ENCODE data around the gene AZGP1. TPM values are rescaled to one million over a fixed set of nuclear protein-coding genes. Genes with fewer than 3 reads are reported as not detected.

The AZGP1 gene
- total and polyA plus RNA-seq, 2 of the 13 experiments (the other 11 are each of a cell fraction or from before 2014, with no cell fraction given): 93.8 to 229 TPM

- TF ChIP-seq ZNF709 (CRISPR knock-in tag; IDR thresholded peaks at IDR 0.05) (peak; percentile 28; the same call in 1 of the 2 replicates), ZNF232 (CRISPR knock-in tag; IDR thresholded peaks at IDR 0.05; ENCODE audit: borderline replicate concordance) (peak; percentile 60; the same call in 1 of the 2 replicates), ZFP36L1 (CRISPR knock-in tag; IDR thresholded peaks at IDR 0.05) (0 out of 2 replicates have a peak, but pooled peaks have one; percentile 85), BHLHE40 (IDR thresholded peaks at IDR 0.05; ENCODE audit: low read length) (peak; percentile 79), EP300 (IDR thresholded peaks at IDR 0.05; ENCODE audit: low read depth in 2 of 2, low read length in 2 of 2) (peak in 1 of 2 experiments; percentile 71; a peak in 2 of 4 replicates), EP300 (CRISPR knock-in tag; IDR thresholded peaks at IDR 0.05; ENCODE audit: borderline replicate concordance) (peak; percentile 70), DPF2 (CRISPR knock-in tag; IDR thresholded peaks at IDR 0.05; ENCODE audit: borderline replicate concordance, low read depth) (no peak), POLR2AphosphoS2 (IDR thresholded peaks at IDR 0.05; ENCODE audit: low read depth, low read length) (no peak), PTBP1 (IDR thresholded peaks at IDR 0.05; ENCODE audit: low read depth, low read length, poor library complexity, severe bottlenecking) (no peak), NCOA1 (CRISPR knock-in tag; IDR thresholded peaks at IDR 0.05) (no peak), SIX1 (CRISPR knock-in tag; IDR thresholded peaks at IDR 0.05; ENCODE audit: borderline replicate concordance) (peak; percentile 22; the same call in 1 of the 2 replicates), MEF2D (CRISPR knock-in tag; IDR thresholded peaks at IDR 0.05) (peak; percentile 91), ZNF652 (CRISPR knock-in tag; IDR thresholded peaks at IDR 0.05; ENCODE audit: borderline replicate concordance, low read depth) (peak; percentile 27; the same call in 1 of the 2 replicates), GMEB1 (CRISPR knock-in tag; IDR thresholded peaks at IDR 0.05; ENCODE audit: borderline replicate concordance) (peak; percentile 70), ZNF891 (CRISPR knock-in tag; IDR thresholded peaks at IDR 0.05) (peak; percentile 77; the same call in 1 of the 2 replicates), THAP9 (CRISPR knock-in tag; IDR thresholded peaks at IDR 0.05; ENCODE audit: borderline replicate concordance) (peak; percentile 79; the same call in 1 of the 2 replicates), TMF1 (CRISPR knock-in tag; IDR thresholded peaks at IDR 0.05; ENCODE audit: low read depth) (no peak), HMGXB4 (CRISPR knock-in tag; IDR thresholded peaks at IDR 0.05; ENCODE audit: borderline replicate concordance in 1 of 2, low read depth in 1 of 2) (peak; percentile 78 to 79; a peak in 3 of 4 replicates), ZFYVE20 (CRISPR knock-in tag; IDR thresholded peaks at IDR 0.05; ENCODE audit: borderline replicate concordance, low read depth) (no peak)
These were observed 21.8 kb upstream of the AZGP1 start (continued) for GRCh38 chr7:99997545-99998137.

Data from HepG2 (cell line).